Neural progenitor cell (in vitro differentiated cells): ENCODE measurements around the gene NCKAP5.

Experiments used
- CTCF ChIP-seq: fragments of 200-600 bp; sonication (generic); IDR thresholded peaks from 2 replicates; pipeline ENCODE4 v1.5.1; 2017; ENCODE audit warnings: antibody characterized with exemption, mild to moderate bottlenecking
- EZH2phosphoT487 ChIP-seq: fragments of 200-600 bp; sonication (generic); IDR thresholded peaks from 2 replicates; pipeline ENCODE4 v1.6.1; 2017; ENCODE audit warnings: antibody characterized with exemption

- no peak for TF ChIP-seq CTCF
- no peak for TF ChIP-seq EZH2phosphoT487
These were observed 312.9 kb downstream of the NCKAP5 start for GRCh38 chr2:133255360-133255759.
